ENCODE data around the gene CAAP1. TPM values are rescaled to one million over a fixed set of nuclear protein-coding genes. Genes with fewer than 3 reads are reported as not detected.

The CAAP1 gene
- total and polyA plus RNA-seq, 4 donors: 8.9 to 19.6 (median 11.3) TPM

- H3K9me3 ChIP-seq (ENCODE audit: control insufficient read depth in 4 of 4, low read length in 3 of 4): no peaks in the 10 kb centered on the region
- 95% methylated on average over 8 of the region's 8 CpGs for WGBS
- no peaks in the 10 kb centered on the region for H3K27me3 ChIP-seq (ENCODE audit: control insufficient read depth in 4 of 4, insufficient read depth in 4 of 4, low read length in 3 of 4)
- no peak overlapping the region for H3K9ac ChIP-seq (ENCODE audit: low read depth in 1 of 2, low read length in 2 of 2)
- DNase-seq (ENCODE audit: low spot score): no peak
- no peak overlapping the region for H3K27ac ChIP-seq (ENCODE audit: low read depth in 1 of 2, low read length in 2 of 2)
- H3K4me3 ChIP-seq (ENCODE audit: low read depth in 1 of 3, low read length in 3 of 3): no peak overlapping the region
- peaks cover 0 to 2% (median 0%) of the 10 kb centered on the region in 4 donors for H3K4me1 ChIP-seq (ENCODE audit: control insufficient read depth in 4 of 4, insufficient read depth in 4 of 4, low read length in 3 of 4)
- TF ChIP-seq, protein P1, sequence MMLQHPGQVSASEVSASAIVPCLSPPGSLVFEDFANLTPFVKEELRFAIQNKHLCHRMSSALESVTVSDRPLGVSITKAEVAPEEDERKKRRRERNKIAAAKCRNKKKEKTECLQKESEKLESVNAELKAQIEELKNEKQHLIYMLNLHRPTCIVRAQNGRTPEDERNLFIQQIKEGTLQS (IDR thresholded peaks at IDR 0.05): no peak
- TF ChIP-seq, protein P2, sequence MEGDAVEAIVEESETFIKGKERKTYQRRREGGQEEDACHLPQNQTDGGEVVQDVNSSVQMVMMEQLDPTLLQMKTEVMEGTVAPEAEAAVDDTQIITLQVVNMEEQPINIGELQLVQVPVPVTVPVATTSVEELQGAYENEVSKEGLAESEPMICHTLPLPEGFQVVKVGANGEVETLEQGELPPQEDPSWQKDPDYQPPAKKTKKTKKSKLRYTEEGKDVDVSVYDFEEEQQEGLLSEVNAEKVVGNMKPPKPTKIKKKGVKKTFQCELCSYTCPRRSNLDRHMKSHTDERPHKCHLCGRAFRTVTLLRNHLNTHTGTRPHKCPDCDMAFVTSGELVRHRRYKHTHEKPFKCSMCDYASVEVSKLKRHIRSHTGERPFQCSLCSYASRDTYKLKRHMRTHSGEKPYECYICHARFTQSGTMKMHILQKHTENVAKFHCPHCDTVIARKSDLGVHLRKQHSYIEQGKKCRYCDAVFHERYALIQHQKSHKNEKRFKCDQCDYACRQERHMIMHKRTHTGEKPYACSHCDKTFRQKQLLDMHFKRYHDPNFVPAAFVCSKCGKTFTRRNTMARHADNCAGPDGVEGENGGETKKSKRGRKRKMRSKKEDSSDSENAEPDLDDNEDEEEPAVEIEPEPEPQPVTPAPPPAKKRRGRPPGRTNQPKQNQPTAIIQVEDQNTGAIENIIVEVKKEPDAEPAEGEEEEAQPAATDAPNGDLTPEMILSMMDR (IDR thresholded peaks at IDR 0.05; ENCODE audit: low read depth, low read length, missing input control): no peak
- TF ChIP-seq TAF1 (conservative IDR thresholded peaks at IDR 0.05): no peak
- TF ChIP-seq, protein P3, sequence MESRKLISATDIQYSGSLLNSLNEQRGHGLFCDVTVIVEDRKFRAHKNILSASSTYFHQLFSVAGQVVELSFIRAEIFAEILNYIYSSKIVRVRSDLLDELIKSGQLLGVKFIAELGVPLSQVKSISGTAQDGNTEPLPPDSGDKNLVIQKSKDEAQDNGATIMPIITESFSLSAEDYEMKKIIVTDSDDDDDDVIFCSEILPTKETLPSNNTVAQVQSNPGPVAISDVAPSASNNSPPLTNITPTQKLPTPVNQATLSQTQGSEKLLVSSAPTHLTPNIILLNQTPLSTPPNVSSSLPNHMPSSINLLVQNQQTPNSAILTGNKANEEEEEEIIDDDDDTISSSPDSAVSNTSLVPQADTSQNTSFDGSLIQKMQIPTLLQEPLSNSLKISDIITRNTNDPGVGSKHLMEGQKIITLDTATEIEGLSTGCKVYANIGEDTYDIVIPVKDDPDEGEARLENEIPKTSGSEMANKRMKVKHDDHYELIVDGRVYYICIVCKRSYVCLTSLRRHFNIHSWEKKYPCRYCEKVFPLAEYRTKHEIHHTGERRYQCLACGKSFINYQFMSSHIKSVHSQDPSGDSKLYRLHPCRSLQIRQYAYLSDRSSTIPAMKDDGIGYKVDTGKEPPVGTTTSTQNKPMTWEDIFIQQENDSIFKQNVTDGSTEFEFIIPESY (IDR thresholded peaks at IDR 0.05): no peak
- H3K36me3 ChIP-seq (ENCODE audit: control insufficient read depth in 4 of 4, insufficient read depth in 3 of 4, low read depth in 1 of 4, low read length in 3 of 4): peaks cover 2 to 36% (median 24%) of the 10 kb centered on the region in 4 donors
Measured at GRCh38 chr9:26928902-26929495, 36.4 kb upstream of the CAAP1 start.

- no peak overlapping the region for H3K9ac ChIP-seq (ENCODE audit: low read depth in 1 of 2, low read length in 2 of 2)
- no peaks in the 10 kb centered on the region for H3K27me3 ChIP-seq (ENCODE audit: control insufficient read depth in 4 of 4, insufficient read depth in 4 of 4, low read length in 3 of 4)
- H3K27ac ChIP-seq (ENCODE audit: low read depth in 1 of 2, low read length in 2 of 2): no peak overlapping the region
- H3K36me3 ChIP-seq (ENCODE audit: control insufficient read depth in 4 of 4, insufficient read depth in 3 of 4, low read depth in 1 of 4, low read length in 3 of 4): peaks cover 2 to 63% (median 52%) of the 10 kb centered on the region in 4 donors
- H3K4me3 ChIP-seq (ENCODE audit: low read depth in 1 of 3, low read length in 3 of 3): no peak overlapping the region
- no peaks in the 10 kb centered on the region for H3K9me3 ChIP-seq (ENCODE audit: control insufficient read depth in 4 of 4, low read length in 3 of 4)
- H3K4me1 ChIP-seq (ENCODE audit: control insufficient read depth in 4 of 4, insufficient read depth in 4 of 4, low read length in 3 of 4): no peaks in the 10 kb centered on the region
- 90% methylated on average over 4 of the region's 4 CpGs for WGBS
- DNase-seq (ENCODE audit: low spot score): no peak
- TF ChIP-seq, protein P4, sequence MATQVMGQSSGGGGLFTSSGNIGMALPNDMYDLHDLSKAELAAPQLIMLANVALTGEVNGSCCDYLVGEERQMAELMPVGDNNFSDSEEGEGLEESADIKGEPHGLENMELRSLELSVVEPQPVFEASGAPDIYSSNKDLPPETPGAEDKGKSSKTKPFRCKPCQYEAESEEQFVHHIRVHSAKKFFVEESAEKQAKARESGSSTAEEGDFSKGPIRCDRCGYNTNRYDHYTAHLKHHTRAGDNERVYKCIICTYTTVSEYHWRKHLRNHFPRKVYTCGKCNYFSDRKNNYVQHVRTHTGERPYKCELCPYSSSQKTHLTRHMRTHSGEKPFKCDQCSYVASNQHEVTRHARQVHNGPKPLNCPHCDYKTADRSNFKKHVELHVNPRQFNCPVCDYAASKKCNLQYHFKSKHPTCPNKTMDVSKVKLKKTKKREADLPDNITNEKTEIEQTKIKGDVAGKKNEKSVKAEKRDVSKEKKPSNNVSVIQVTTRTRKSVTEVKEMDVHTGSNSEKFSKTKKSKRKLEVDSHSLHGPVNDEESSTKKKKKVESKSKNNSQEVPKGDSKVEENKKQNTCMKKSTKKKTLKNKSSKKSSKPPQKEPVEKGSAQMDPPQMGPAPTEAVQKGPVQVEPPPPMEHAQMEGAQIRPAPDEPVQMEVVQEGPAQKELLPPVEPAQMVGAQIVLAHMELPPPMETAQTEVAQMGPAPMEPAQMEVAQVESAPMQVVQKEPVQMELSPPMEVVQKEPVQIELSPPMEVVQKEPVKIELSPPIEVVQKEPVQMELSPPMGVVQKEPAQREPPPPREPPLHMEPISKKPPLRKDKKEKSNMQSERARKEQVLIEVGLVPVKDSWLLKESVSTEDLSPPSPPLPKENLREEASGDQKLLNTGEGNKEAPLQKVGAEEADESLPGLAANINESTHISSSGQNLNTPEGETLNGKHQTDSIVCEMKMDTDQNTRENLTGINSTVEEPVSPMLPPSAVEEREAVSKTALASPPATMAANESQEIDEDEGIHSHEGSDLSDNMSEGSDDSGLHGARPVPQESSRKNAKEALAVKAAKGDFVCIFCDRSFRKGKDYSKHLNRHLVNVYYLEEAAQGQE (IDR thresholded peaks at IDR 0.05): no peak
- TF ChIP-seq GABPA (IDR thresholded peaks at IDR 0.05 in 1 of 2, conservative IDR thresholded peaks at IDR 0.05 in 1 of 2): no peak
- no peak for TF ChIP-seq RXRA (IDR thresholded peaks at IDR 0.05)
- no peak for TF ChIP-seq SP1 (IDR thresholded peaks at IDR 0.05)
- TF ChIP-seq, protein P1 (IDR thresholded peaks at IDR 0.05): no peak
- TF ChIP-seq, protein P3 (IDR thresholded peaks at IDR 0.05): no peak
- no peak for TF ChIP-seq YY1 (IDR thresholded peaks at IDR 0.05)
- TF ChIP-seq RAD21 (IDR thresholded peaks at IDR 0.05): no peak
- no peak for TF ChIP-seq NR2F2 (IDR thresholded peaks at IDR 0.05)
- no peak for TF ChIP-seq HNF4A (conservative IDR thresholded peaks at IDR 0.05)
- no peak for TF ChIP-seq MAX (IDR thresholded peaks at IDR 0.05)
- no peak for TF ChIP-seq FOXA1 (IDR thresholded peaks at IDR 0.05)
- TF ChIP-seq HNF4G (IDR thresholded peaks at IDR 0.05): no peak
- TF ChIP-seq FOXA2 (IDR thresholded peaks at IDR 0.05): no peak
- TF ChIP-seq TAF1 (conservative IDR thresholded peaks at IDR 0.05): no peak
- TF ChIP-seq JUND (IDR thresholded peaks at IDR 0.05): no peak
- no peak for TF ChIP-seq EGR1 (IDR thresholded peaks at IDR 0.05; ENCODE audit: low read depth in 2 of 2)
- TF ChIP-seq, protein P2 (IDR thresholded peaks at IDR 0.05; ENCODE audit: low read depth, low read length, missing input control): no peak
Measured at GRCh38 chr9:26925609-26926008, 33.0 kb upstream of the CAAP1 start.

Data from liver (tissue), 9 donors.